ENCODE results near the gene CRHR2.
A peak's percentile ranks its signal among the peaks of the same experiment; 100 is the strongest.

The CRHR2 gene

GRCh38 chr7:30683306-30683705 is 1.1 kb upstream of the CRHR2 start:
- H3K27me3 ChIP-seq (ENCODE audit: insufficient read depth, poor library complexity, severe bottlenecking): peaks cover 49% of the 10 kb centered on the region
- no peak for DNase-seq (ENCODE audit: low read depth in 1 of 2, low spot score in 1 of 2)
- TF ChIP-seq GABPA (IDR thresholded peaks at IDR 0.05; ENCODE audit: low read depth) (no peak), CTCF (IDR thresholded peaks at IDR 0.05; ENCODE audit: insufficient read depth, low read length) (no peak), SPI1 (IDR thresholded peaks at IDR 0.05; ENCODE audit: borderline replicate concordance, low read depth) (no peak), POLR2AphosphoS5 (IDR thresholded peaks at IDR 0.05; ENCODE audit: low read depth) (no peak), REST (IDR thresholded peaks at IDR 0.05; ENCODE audit: insufficient replicate concordance, low read depth) (no peak)
- no peak overlapping the region for H3K4me3 ChIP-seq (replicated peaks; ENCODE audit: insufficient read depth, low read length)
- no peak overlapping the region for H3K27ac ChIP-seq (replicated peaks)

- no peak overlapping the region for H3K4me3 ChIP-seq (replicated peaks; ENCODE audit: insufficient read depth, low read length)
- DNase-seq (ENCODE audit: low read depth in 1 of 2, low spot score in 1 of 2): peak in 1 of 2 experiments; percentile 3
- no peak for TF ChIP-seq REST (IDR thresholded peaks at IDR 0.05; ENCODE audit: insufficient replicate concordance, low read depth)
- no peak for TF ChIP-seq GABPA (IDR thresholded peaks at IDR 0.05; ENCODE audit: low read depth)
- H3K27ac ChIP-seq (replicated peaks): no peak overlapping the region
- H3K27me3 ChIP-seq (ENCODE audit: insufficient read depth, poor library complexity, severe bottlenecking): peaks cover 49% of the 10 kb centered on the region
These were observed 443 bp downstream of the CRHR2 start for GRCh38 chr7:30681815-30682211.

GRCh38 chr7:30681331-30681797 is 892 bp downstream of the CRHR2 start:
- no peak for TF ChIP-seq REST (IDR thresholded peaks at IDR 0.05; ENCODE audit: insufficient replicate concordance, low read depth)
- peak in 1 of 2 experiments; percentile 17 for DNase-seq (ENCODE audit: low read depth in 1 of 2, low spot score in 1 of 2)
- no peak overlapping the region for H3K27ac ChIP-seq (replicated peaks)
- no peak overlapping the region for H3K4me3 ChIP-seq (replicated peaks; ENCODE audit: insufficient read depth, low read length)
- H3K27me3 ChIP-seq (ENCODE audit: insufficient read depth, poor library complexity, severe bottlenecking): peaks cover 49% of the 10 kb centered on the region

GRCh38 chr7:30679664-30680063 is 2.6 kb downstream of the CRHR2 start:
- H3K27ac ChIP-seq (replicated peaks): no peak overlapping the region
- no peak for TF ChIP-seq SPI1 (IDR thresholded peaks at IDR 0.05; ENCODE audit: borderline replicate concordance, low read depth)
- TF ChIP-seq REST (IDR thresholded peaks at IDR 0.05; ENCODE audit: insufficient replicate concordance, low read depth): no peak
- TF ChIP-seq POLR2AphosphoS5 (IDR thresholded peaks at IDR 0.05; ENCODE audit: low read depth): no peak
- no peak for TF ChIP-seq CTCF (IDR thresholded peaks at IDR 0.05; ENCODE audit: insufficient read depth, low read length)
- TF ChIP-seq GABPA (IDR thresholded peaks at IDR 0.05; ENCODE audit: low read depth): no peak
- no peak overlapping the region for H3K4me3 ChIP-seq (replicated peaks; ENCODE audit: insufficient read depth, low read length)
- H3K27me3 ChIP-seq (ENCODE audit: insufficient read depth, poor library complexity, severe bottlenecking): peaks cover 49% of the 10 kb centered on the region
- DNase-seq (ENCODE audit: low read depth in 1 of 2, low spot score in 1 of 2): no peak

Measured in HL-60 (cell line).